ENCODE measurements around the gene POLK. TPM values are rescaled to one million over a fixed set of nuclear protein-coding genes. Genes with fewer than 3 reads are reported as not detected.

POLK gene
- total and polyA plus RNA-seq, 2 of the 4 experiments (the other 2 are of a cell fraction), result 10.4 to 24.4 TPM

DNA sequence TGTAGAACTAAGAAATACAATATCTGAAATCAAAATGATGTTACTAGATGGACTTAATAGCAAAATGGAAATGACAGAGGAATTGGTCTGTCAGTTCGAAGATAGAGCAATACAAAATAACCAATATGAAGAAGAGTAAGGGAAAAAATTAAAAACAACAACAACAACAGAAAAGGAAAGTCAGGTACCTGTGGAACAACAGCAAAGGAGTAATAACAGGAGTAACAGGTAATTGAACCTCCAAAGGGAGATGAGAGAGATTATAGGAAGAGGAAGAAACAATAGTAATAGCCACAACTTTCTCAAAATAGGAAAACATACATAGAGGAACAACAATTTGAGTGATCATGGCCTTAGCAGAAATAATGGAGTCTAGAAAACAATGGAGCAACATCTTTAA, 13.7 kb downstream of the POLK start:
- Histone ChIP-seq H2BK5ac (ENCODE audit: low read depth, low read length, poor library complexity, severe bottlenecking) (no peak overlapping the region), H4K91ac (ENCODE audit: insufficient read depth, low read depth, low read length) (no peak overlapping the region), H3K4me1 (ENCODE audit: control insufficient read depth, insufficient read depth, low read length) (no peaks in the 10 kb centered on the region), H3K27me3 (ENCODE audit: control insufficient read depth, insufficient read depth, low read length) (no peaks in the 10 kb centered on the region), H3K14ac (replicated peaks; ENCODE audit: low read depth, low read length) (no peak overlapping the region), H3K23ac (ENCODE audit: low read depth, low read length) (no peak overlapping the region), H3K36me3 (ENCODE audit: control insufficient read depth, insufficient read depth, low read length) (0 out of 2 replicates have a peak, but pooled peaks cover 1% of the 10 kb centered on the region), H4K8ac (ENCODE audit: low read depth in 2 of 2, low read length in 2 of 2) (no peak overlapping the region), H3K18ac (ENCODE audit: low read depth, low read length) (no peak overlapping the region), H3K9ac (ENCODE audit: low read depth, low read length) (no peak overlapping the region), H3K9me1 (ENCODE audit: insufficient read depth, low read length) (peaks cover 4% of the 10 kb centered on the region; the same call in 1 of the 2 replicates), H4K20me1 (ENCODE audit: insufficient read depth, low read length) (no peaks in the 10 kb centered on the region; the same call in 1 of the 2 replicates), H3K4ac (ENCODE audit: low read depth, low read length) (no peak overlapping the region), H2BK15ac (ENCODE audit: low read depth, low read length) (no peak overlapping the region), H2AFZ (replicated peaks; ENCODE audit: low read length, poor library complexity) (no peak overlapping the region), H2AK5ac (ENCODE audit: low read depth, low read length) (no peak overlapping the region), H2AK9ac (replicated peaks; ENCODE audit: low read depth, low read length, poor library complexity) (no peak overlapping the region), H3K79me1 (ENCODE audit: low read depth in 1 of 2, low read length in 2 of 2) (peaks cover 23 to 38% of the 10 kb centered on the region in 2 experiments), H2BK20ac (ENCODE audit: low read depth, low read length) (no peak overlapping the region), H3K4me3 (ENCODE audit: insufficient read depth, low read depth, low read length) (no peak overlapping the region), H2BK120ac (ENCODE audit: low read depth, low read length) (no peak overlapping the region), H3K9me3 (ENCODE audit: control insufficient read depth, insufficient read depth, low read length) (peaks cover 3% of the 10 kb centered on the region; the same call in 1 of the 2 replicates), H3K27ac (ENCODE audit: insufficient read depth, low read length) (no peak overlapping the region), H4K5ac (ENCODE audit: low read depth, low read length) (no peak overlapping the region), H3K4me2 (ENCODE audit: low read depth, low read length) (no peak overlapping the region), H3K56ac (ENCODE audit: extremely low read depth, insufficient read depth, low read length) (no peak overlapping the region)
- no peak for TF ChIP-seq CEBPB (IDR thresholded peaks at IDR 0.05; ENCODE audit: low read depth, low read length)
- TF ChIP-seq NFE2L2 (IDR thresholded peaks at IDR 0.05; ENCODE audit: low read depth, low read length), result no peak
- no peak for TF ChIP-seq ELK1 (IDR thresholded peaks at IDR 0.05; ENCODE audit: borderline replicate concordance, low read depth, low read length)
- no peak for TF ChIP-seq MAZ (IDR thresholded peaks at IDR 0.05; ENCODE audit: borderline replicate concordance, low read depth, low read length)
- TF ChIP-seq, protein P1, sequence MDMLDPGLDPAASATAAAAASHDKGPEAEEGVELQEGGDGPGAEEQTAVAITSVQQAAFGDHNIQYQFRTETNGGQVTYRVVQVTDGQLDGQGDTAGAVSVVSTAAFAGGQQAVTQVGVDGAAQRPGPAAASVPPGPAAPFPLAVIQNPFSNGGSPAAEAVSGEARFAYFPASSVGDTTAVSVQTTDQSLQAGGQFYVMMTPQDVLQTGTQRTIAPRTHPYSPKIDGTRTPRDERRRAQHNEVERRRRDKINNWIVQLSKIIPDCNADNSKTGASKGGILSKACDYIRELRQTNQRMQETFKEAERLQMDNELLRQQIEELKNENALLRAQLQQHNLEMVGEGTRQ (IDR thresholded peaks at IDR 0.05; ENCODE audit: low read depth, low read length), result no peak
- no peak for TF ChIP-seq SMC3 (IDR thresholded peaks at IDR 0.05; ENCODE audit: low read depth, low read length)
- no peak for TF ChIP-seq CHD1 (IDR thresholded peaks at IDR 0.05; ENCODE audit: low read depth, low read length)
- no peak for TF ChIP-seq BHLHE40 (IDR thresholded peaks at IDR 0.05; ENCODE audit: low read depth, low read length)
- no peak for TF ChIP-seq FOS (IDR thresholded peaks at IDR 0.05; ENCODE audit: low read depth, low read length)
- TF ChIP-seq POLR2A (IDR thresholded peaks at IDR 0.05; ENCODE audit: low read depth, low read length), result no peak
- TF ChIP-seq, protein P2, sequence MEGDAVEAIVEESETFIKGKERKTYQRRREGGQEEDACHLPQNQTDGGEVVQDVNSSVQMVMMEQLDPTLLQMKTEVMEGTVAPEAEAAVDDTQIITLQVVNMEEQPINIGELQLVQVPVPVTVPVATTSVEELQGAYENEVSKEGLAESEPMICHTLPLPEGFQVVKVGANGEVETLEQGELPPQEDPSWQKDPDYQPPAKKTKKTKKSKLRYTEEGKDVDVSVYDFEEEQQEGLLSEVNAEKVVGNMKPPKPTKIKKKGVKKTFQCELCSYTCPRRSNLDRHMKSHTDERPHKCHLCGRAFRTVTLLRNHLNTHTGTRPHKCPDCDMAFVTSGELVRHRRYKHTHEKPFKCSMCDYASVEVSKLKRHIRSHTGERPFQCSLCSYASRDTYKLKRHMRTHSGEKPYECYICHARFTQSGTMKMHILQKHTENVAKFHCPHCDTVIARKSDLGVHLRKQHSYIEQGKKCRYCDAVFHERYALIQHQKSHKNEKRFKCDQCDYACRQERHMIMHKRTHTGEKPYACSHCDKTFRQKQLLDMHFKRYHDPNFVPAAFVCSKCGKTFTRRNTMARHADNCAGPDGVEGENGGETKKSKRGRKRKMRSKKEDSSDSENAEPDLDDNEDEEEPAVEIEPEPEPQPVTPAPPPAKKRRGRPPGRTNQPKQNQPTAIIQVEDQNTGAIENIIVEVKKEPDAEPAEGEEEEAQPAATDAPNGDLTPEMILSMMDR (conservative IDR thresholded peaks at IDR 0.05; ENCODE audit: low read depth, low read length), result no peak
- no peak for TF ChIP-seq RAD21 (IDR thresholded peaks at IDR 0.05; ENCODE audit: low read length)
- TF ChIP-seq MXI1 (IDR thresholded peaks at IDR 0.05; ENCODE audit: borderline replicate concordance, low read depth, low read length), result no peak
- no peak for TF ChIP-seq RFX5 (IDR thresholded peaks at IDR 0.05; ENCODE audit: low read depth, low read length)
- TF ChIP-seq MAFK (IDR thresholded peaks at IDR 0.05; ENCODE audit: low read depth, low read length), result no peak
- TF ChIP-seq RCOR1 (IDR thresholded peaks at IDR 0.05; ENCODE audit: insufficient replicate concordance, low read length), result no peak
- in situ Hi-C loops (cut with MboI; ENCODE audit: low sequenced_read_pairs), result no loop called here
- ATAC-seq (ENCODE audit: low read depth) (no peak), DNase-seq (no peak)
- intact Hi-C loops (cut with micrococcal nuclease), result no loop called here
- ChIA-PET CTCF (no interaction called here), POLR2A (ENCODE audit: unreplicated experiment) (no interaction called here)
- no CpG with 5 or more reads among the region's 1 CpG for WGBS, 2 experiments (ENCODE audit: extremely low coverage in 2 of 2, insufficient read length in 1 of 2)
- dilution Hi-C loops (cut with HindIII; ENCODE audit: low sequenced_read_pairs, unreplicated experiment), result no loop called here
- BruUV-seq (replicated peaks), result no TSS peak
